AG09309 (cell line): ENCODE data around the gene UBE2F.
"Not testable (repeated sequence)": the region's sequence is repeated elsewhere in the genome, so short reads cannot be mapped to it uniquely, and the experiment has no call there.

Source experiments
- DNase-seq: peaks from one replicate; pipeline ENCODE4 v3.0.0-alpha.2; 2010; ENCODE audit warnings: low read depth
- H3K4me3 ChIP-seq: 2 replicates; pipeline ENCODE4 v1.5.1; 2011; ENCODE audit warnings: mild to moderate bottlenecking, low read depth, low read length, moderate library complexity; ENCODE audit not compliant: control insufficient read depth
- TF ChIP-seq, protein P1 (sequence below): IDR thresholded peaks from 2 replicates; pipeline ENCODE4 v1.5.1; 2011; ENCODE audit warnings: mild to moderate bottlenecking, low read depth, low read length, inconsistent platforms; ENCODE audit not compliant: insufficient read depth, control insufficient read depth; ENCODE audit errors: missing control alignments

UBE2F gene

DNA sequence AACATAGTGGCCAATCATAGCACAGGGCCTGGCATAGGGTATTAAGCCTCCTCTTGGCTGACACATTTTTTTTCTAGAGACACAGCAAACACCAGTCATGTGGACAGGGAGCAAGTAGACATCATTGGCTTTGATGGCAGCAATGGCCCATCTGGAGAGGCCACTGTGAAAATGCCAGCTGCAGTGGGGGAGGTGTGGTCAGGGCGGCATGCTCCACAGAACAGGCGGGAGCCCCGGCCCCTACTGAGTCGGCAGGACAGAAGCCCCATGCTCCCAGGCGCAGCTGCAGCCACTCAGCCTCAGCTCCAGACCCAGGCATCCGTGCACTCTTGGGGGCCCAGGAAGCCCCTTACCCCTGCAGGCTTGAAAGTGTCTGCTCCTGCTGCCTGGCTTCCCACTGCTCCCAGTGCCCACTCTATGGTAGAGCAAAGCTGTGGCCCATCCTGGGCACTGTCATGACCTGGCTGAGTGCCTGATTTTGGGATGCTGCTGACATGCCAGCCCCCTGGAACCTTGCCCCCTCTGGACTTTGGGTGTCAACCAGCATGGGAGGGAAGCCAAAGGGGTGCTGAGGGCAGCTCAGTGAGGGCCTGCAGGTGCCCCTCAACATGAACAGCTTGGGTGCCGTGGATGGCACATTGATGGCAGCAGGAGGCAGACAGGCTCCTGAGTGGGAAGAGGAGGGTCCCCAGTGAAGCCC, 23.3 kb upstream of the UBE2F start:
- no peak for DNase-seq
- TF ChIP-seq, protein P1, sequence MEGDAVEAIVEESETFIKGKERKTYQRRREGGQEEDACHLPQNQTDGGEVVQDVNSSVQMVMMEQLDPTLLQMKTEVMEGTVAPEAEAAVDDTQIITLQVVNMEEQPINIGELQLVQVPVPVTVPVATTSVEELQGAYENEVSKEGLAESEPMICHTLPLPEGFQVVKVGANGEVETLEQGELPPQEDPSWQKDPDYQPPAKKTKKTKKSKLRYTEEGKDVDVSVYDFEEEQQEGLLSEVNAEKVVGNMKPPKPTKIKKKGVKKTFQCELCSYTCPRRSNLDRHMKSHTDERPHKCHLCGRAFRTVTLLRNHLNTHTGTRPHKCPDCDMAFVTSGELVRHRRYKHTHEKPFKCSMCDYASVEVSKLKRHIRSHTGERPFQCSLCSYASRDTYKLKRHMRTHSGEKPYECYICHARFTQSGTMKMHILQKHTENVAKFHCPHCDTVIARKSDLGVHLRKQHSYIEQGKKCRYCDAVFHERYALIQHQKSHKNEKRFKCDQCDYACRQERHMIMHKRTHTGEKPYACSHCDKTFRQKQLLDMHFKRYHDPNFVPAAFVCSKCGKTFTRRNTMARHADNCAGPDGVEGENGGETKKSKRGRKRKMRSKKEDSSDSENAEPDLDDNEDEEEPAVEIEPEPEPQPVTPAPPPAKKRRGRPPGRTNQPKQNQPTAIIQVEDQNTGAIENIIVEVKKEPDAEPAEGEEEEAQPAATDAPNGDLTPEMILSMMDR: no peak
- no peak overlapping the region for H3K4me3 ChIP-seq

DNA sequence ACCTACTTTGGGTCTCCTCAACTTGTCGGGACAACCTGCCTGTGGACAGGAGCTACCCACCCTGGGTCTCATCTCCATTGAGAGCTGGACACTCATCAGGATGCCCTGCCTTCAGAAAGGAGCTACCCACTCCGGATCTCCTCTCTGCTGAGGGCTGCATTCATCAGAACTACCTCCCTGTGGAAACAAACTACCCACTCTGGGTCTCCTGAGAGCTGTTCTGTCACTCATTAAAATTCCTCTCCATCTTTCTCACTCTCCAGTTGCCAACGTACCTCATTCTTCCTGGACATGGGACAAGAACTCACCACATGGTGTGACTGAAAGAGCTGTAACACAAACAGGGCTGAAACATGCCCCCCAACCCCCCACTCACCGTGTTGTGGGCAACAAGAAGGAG, 22.5 kb upstream of the UBE2F start:
- no peak for DNase-seq
- TF ChIP-seq, protein P1: no peak
- H3K4me3 ChIP-seq: no peak overlapping the region

DNA sequence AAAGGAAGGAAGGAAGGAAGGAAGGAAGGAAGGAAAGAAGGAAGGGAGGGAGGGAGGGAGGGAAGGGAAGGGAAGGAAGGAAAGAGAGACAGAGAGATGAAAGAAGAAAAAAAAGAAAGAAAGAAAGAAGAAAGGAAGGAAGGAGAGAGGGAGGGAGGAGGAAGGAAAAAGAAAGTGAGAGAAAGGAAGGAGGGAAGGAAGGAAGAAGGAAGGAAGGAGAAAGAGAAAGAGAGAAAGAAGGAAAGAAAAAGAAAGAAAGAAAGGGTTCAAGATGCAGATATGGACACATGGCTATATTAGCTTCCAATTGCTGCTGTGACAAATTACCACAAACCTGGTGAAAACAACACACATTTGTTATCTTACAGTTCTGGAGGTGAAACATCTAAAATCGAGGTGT, 20.4 kb upstream of the UBE2F start:
- TF ChIP-seq, protein P1: no peak
- DNase-seq: no peak

DNA sequence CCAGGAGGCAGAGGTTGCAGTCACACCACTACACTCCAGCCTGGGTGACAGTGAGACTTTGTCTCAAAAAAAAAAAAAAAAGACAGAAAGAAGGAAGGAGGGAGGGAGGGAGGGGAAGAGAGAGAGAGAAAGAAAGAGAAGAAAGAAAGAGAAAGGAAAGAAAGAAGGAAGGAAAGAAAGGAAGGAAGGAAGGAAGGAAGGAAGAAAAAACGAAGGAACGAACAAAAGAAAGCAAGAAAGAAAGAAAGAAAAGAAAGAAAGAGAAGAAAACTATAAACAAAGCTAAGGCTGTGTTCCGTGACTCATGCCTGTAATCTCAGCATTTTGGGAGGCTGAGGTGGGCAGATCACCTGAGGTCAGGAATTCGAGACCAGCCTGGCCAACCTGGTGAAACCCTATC, 15.5 kb upstream of the UBE2F start:
- not testable (repeated sequence) for H3K4me3 ChIP-seq, DNase-seq

More for the DNA sequence above, 20.4 kb upstream of the UBE2F start:
- H3K4me3 ChIP-seq: no peak overlapping the region

DNA sequence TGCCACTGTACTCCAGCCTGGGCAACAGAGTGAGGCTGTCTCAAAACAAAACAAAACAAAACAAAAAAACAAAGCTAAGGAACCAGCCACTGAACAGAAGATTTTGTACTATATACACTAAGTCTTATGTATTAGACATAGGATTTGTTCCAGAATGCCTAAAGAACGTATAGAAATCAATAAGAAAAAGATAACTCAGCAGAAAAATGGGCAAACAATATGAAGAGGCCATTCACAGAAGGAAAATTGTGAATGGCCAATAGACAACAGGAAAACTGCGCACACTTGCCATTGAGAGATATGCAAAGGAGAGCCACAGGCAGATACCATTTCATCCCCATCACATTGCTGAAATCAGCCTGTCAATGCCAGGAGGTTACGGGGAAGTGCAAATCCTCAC, 14.9 kb upstream of the UBE2F start:
- TF ChIP-seq, protein P1: no peak

DNA sequence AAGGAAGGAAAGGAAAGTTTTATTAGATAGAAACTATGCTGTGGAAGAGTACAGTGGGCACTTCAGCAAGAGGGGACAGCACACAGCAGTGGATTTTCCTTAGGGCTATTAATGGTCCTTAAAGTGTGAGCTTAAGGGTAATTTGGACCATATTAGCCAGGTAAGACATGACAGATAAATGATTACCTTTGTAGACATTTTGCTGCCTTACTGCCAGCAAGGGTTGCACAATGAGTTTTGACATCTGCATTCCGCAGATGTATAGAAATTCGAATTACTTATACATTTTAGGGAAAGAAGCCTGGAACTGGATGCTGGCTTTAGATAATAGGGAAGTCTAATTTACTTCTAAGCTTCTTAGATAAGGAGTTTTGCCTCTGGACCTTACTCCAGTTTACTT, 14.0 kb upstream of the UBE2F start:
- TF ChIP-seq, protein P1: no peak
- no peak overlapping the region for H3K4me3 ChIP-seq

More for the DNA sequence above, 14.9 kb upstream of the UBE2F start:
- no peak for DNase-seq
- H3K4me3 ChIP-seq: no peak overlapping the region

DNA sequence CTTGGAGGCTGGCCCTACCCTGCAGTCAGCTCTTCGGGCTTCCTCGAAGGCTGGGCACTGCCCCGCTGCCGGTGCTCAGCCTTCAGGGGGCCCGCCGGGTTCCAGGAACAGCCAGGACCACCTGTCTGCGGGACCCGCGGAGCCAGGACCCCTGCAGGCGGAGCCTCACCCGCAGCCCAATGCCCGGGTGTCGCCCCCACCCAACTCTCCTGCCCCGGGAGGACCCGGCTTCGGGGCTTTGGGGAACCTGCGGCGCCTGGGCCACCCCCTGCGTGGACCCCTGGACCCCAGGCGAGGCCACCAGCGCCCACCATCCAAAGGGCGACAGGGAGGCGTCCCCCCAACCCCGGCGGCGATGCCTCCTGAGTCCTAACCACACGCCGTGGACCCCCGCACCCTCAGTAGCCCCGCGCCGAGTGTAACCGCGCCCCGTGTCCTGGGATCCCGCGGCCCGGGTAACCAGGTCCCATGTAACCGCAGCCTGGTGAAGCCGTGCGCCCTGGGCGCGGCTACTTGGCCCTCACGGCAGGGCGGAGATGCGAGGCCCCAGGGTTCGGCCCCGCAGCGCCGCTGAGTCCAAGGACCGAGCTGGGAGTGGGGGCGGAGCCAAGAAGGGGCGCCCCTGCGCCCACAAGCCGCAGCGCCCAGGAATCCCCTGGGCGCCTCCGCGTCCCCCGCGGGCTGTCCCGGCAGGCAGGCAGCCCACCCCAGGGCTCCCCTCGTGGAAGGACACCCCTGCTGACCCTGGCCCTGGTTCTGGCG, 11.0 kb upstream of the UBE2F start:
- DNase-seq: no peak
- H3K4me3 ChIP-seq: peak overlapping the region; percentile 16
- TF ChIP-seq, protein P1: no peak

More for the DNA sequence above, 14.0 kb upstream of the UBE2F start:
- DNase-seq: no peak
